ENCODE measurements around the gene FXYD7. TPM values are rescaled to one million over a fixed set of nuclear protein-coding genes. Genes with fewer than 3 reads are reported as not detected.
A peak's percentile ranks its signal among the peaks of the same experiment; 100 is the strongest.

The FXYD7 gene
- total and polyA plus RNA-seq, 9 of the 15 experiments (the other 6 are each of a cell fraction or from before 2014, with no cell fraction given) = 0.10 to 0.80 (median 0.31) TPM; not detected in 3

DNA sequence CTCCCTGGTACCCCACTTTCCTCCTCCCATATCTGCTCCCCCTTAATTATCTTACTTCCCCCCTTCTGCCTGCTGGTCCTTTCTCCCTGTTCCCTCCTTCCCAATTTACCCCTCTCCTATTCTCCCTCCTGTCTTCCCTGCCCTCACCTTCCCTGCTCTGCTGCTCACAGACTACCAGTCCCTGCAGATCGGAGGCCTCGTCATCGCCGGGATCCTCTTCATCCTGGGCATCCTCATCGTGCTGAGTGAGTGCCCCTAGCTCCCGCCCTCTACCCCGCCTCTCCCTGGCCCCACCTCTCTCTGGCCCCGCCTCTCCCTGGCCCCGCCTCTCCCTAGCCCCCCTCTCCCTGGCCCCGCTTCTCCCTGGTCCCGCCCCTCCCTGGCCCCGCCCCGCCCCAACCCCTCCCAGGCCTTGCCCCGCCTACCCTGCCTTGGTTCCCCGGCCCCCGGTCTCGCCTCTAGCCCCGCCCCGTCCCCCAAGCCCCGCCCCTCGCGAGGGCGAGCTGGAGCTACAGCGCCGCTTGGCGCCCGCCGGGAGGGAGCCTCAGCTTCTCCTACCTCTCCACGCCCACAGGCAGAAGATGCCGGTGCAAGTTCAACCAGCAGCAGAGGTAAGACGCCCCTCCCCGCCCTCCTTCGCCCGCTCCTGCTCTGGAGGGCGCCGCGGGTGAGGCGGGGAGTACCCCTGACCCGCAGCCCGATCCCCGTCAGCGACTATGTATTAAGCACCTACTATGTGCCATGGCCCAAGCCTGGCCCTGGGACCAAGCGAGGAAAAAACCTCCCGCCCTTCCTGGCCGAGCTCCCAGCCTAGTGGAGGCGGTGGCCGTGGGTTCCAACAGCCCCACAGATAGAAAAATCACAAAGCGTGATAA lies 1.9 kb upstream of the FXYD7 start (continued):
- no peak for TF ChIP-seq ATF3 (IDR thresholded peaks at IDR 0.05)
- no peak for TF ChIP-seq ATF3 (CRISPR knock-in tag; conservative IDR thresholded peaks at IDR 0.05)
- TF ChIP-seq XRCC4 (IDR thresholded peaks at IDR 0.05; ENCODE audit: extremely low read depth, insufficient read depth, insufficient read length) = no peak
- no peak for TF ChIP-seq ETV1 (tag; conservative IDR thresholded peaks at IDR 0.05; ENCODE audit: low read depth)
- peak in 1 of 2 experiments; percentile 44; a peak in 1 of 4 replicates for TF ChIP-seq KDM1A (IDR thresholded peaks at IDR 0.05)
- TF ChIP-seq, protein P1, sequence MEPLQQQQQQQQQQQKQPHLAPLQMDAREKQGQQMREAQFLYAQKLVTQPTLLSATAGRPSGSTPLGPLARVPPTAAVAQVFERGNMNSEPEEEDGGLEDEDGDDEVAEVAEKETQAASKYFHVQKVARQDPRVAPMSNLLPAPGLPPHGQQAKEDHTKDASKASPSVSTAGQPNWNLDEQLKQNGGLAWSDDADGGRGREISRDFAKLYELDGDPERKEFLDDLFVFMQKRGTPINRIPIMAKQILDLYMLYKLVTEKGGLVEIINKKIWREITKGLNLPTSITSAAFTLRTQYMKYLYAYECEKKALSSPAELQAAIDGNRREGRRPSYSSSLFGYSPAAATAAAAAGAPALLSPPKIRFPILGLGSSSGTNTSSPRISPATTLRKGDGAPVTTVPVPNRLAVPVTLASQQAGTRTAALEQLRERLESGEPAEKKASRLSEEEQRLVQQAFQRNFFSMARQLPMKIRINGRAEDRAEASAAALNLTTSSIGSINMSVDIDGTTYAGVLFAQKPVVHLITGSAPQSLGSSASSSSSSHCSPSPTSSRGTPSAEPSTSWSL (CRISPR knock-in tag; IDR thresholded peaks at IDR 0.05; ENCODE audit: borderline replicate concordance) = peak; percentile 43; the same call in 1 of the 2 replicates
- no peak for TF ChIP-seq ZNF184 (CRISPR knock-in tag; IDR thresholded peaks at IDR 0.05)
- TF ChIP-seq ZNF274 (IDR thresholded peaks at IDR 0.05; ENCODE audit: borderline replicate concordance, low read depth, low read length) = no peak
- no peak for TF ChIP-seq MIER1 (IDR thresholded peaks at IDR 0.05; ENCODE audit: low read depth)
- no peak for TF ChIP-seq HDAC3 (IDR thresholded peaks at IDR 0.05; ENCODE audit: borderline replicate concordance, partially characterized antibody)
- TF ChIP-seq, protein P2, sequence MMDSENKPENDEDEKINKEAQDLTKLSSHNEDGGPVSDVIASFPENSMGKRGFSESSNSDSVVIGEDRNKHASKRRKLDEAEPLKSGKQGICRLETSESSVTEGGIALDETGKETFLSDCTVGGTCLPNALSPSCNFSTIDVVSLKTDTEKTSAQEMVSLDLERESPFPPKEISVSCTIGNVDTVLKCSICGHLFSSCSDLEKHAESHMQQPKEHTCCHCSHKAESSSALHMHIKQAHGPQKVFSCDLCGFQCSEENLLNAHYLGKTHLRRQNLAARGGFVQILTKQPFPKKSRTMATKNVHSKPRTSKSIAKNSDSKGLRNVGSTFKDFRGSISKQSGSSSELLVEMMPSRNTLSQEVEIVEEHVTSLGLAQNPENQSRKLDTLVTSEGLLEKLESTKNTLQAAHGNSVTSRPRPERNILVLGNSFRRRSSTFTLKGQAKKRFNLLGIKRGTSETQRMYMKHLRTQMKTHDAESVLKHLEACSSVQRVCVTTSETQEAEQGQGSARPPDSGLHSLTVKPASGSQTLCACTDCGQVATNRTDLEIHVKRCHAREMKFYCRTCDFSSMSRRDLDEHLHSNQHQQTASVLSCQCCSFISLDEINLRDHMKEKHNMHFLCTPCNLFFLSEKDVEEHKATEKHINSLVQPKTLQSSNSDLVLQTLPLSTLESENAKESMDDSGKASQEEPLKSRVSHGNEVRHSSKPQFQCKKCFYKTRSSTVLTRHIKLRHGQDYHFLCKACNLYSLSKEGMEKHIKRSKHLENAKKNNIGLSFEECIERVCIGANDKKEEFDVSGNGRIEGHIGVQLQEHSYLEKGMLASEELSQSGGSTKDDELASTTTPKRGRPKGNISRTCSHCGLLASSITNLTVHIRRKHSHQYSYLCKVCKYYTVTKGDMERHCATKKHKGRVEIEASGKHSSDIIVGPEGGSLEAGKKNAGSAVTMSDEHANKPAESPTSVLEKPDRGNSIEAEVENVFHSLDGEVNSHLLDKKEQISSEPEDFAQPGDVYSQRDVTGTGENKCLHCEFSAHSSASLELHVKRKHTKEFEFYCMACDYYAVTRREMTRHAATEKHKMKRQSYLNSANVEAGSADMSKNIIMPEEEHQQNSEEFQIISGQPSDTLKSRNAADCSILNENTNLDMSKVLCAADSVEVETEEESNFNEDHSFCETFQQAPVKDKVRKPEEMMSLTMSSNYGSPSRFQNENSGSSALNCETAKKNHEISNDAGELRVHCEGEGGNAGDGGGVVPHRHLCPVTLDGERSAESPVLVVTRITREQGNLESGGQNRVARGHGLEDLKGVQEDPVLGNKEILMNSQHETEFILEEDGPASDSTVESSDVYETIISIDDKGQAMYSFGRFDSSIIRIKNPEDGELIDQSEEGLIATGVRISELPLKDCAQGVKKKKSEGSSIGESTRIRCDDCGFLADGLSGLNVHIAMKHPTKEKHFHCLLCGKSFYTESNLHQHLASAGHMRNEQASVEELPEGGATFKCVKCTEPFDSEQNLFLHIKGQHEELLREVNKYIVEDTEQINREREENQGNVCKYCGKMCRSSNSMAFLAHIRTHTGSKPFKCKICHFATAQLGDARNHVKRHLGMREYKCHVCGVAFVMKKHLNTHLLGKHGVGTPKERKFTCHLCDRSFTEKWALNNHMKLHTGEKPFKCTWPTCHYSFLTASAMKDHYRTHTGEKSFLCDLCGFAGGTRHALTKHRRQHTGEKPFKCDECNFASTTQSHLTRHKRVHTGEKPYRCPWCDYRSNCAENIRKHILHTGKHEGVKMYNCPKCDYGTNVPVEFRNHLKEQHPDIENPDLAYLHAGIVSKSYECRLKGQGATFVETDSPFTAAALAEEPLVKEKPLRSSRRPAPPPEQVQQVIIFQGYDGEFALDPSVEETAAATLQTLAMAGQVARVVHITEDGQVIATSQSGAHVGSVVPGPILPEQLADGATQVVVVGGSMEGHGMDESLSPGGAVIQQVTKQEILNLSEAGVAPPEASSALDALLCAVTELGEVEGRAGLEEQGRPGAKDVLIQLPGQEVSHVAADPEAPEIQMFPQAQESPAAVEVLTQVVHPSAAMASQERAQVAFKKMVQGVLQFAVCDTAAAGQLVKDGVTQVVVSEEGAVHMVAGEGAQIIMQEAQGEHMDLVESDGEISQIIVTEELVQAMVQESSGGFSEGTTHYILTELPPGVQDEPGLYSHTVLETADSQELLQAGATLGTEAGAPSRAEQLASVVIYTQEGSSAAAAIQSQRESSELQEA (IDR thresholded peaks at IDR 0.05; ENCODE audit: low read depth) = no peak
- TF ChIP-seq CAMTA2 (CRISPR knock-in tag; conservative IDR thresholded peaks at IDR 0.05) = no peak
- TF ChIP-seq, protein P3, sequence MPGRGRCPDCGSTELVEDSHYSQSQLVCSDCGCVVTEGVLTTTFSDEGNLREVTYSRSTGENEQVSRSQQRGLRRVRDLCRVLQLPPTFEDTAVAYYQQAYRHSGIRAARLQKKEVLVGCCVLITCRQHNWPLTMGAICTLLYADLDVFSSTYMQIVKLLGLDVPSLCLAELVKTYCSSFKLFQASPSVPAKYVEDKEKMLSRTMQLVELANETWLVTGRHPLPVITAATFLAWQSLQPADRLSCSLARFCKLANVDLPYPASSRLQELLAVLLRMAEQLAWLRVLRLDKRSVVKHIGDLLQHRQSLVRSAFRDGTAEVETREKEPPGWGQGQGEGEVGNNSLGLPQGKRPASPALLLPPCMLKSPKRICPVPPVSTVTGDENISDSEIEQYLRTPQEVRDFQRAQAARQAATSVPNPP (IDR thresholded peaks at IDR 0.05; ENCODE audit: borderline replicate concordance, insufficient read depth, insufficient read length) = no peak
- no peak for TF ChIP-seq E2F5 (CRISPR knock-in tag; IDR thresholded peaks at IDR 0.05)
